ENCODE measurements around the gene CFAP61. TPM values are rescaled to one million over a fixed set of nuclear protein-coding genes. Genes with fewer than 3 reads are reported as not detected.

Gene CFAP61
- total RNA-seq, 4 donors from 2014 or later: not detected

GRCh38 chr20:20209684-20210083 is 157.4 kb downstream of the CFAP61 start:
- Histone ChIP-seq H3K27ac (replicated peaks in 1 of 4) (no peak overlapping the region), H3K9me3 (no peaks in the 10 kb centered on the region), H3K36me3 (no peaks in the 10 kb centered on the region), H3K27me3 (peaks cover 0 to 11% (median 0%) of the 10 kb centered on the region in 4 donors), H3K4me1 (peaks cover 0 to 15% (median 0%) of the 10 kb centered on the region in 4 donors), H3K4me3 (no peak overlapping the region)
- 77% methylated on average over 5 of the region's 5 CpGs for WGBS
- DNase-seq (ENCODE audit: extremely low spot score): no peak
- intact Hi-C loops (cut with DNase I): no loop called here
- TF ChIP-seq CTCF (IDR thresholded peaks at IDR 0.05) (no peak), POLR2A (IDR thresholded peaks at IDR 0.05; ENCODE audit: low read depth) (no peak)

- peaks cover 0 to 11% (median 0%) of the 10 kb centered on the region in 4 donors for H3K27me3 ChIP-seq
- H3K4me3 ChIP-seq: no peak overlapping the region
- intact Hi-C loops (cut with DNase I): no loop called here
- peaks cover 0 to 17% (median 0%) of the 10 kb centered on the region in 4 donors for H3K4me1 ChIP-seq
- no peaks in the 10 kb centered on the region for H3K36me3 ChIP-seq
- no peaks in the 10 kb centered on the region for H3K9me3 ChIP-seq
- no peak for TF ChIP-seq POLR2A (IDR thresholded peaks at IDR 0.05; ENCODE audit: low read depth)
- no peak for TF ChIP-seq CTCF (IDR thresholded peaks at IDR 0.05)
- TF ChIP-seq POLR2AphosphoS5 (IDR thresholded peaks at IDR 0.05): no peak
- TF ChIP-seq EP300 (IDR thresholded peaks at IDR 0.05): no peak
- DNase-seq (ENCODE audit: extremely low spot score): no peak
- no peak overlapping the region for H3K27ac ChIP-seq (replicated peaks in 1 of 4)
- 61% methylated on average over 5 of the region's 5 CpGs for WGBS
These were observed 158.0 kb downstream of the CFAP61 start for GRCh38 chr20:20210327-20210726.

GRCh38 chr20:20210943-20211273 is 158.6 kb downstream of the CFAP61 start:
- H3K27me3 ChIP-seq: peaks cover 0 to 13% (median 0%) of the 10 kb centered on the region in 4 donors
- TF ChIP-seq POLR2A (IDR thresholded peaks at IDR 0.05; ENCODE audit: low read depth) (no peak), CTCF (IDR thresholded peaks at IDR 0.05) (no peak), POLR2AphosphoS5 (IDR thresholded peaks at IDR 0.05) (no peak), EP300 (IDR thresholded peaks at IDR 0.05) (no peak)
- H3K9me3 ChIP-seq: no peaks in the 10 kb centered on the region
- no peak for DNase-seq (ENCODE audit: extremely low spot score)
- WGBS: 91% methylated on average over 6 of the region's 6 CpGs
- intact Hi-C loops (cut with DNase I): no loop called here
- H3K4me1 ChIP-seq: peaks cover 0 to 19% (median 0%) of the 10 kb centered on the region in 4 donors
- H3K27ac ChIP-seq (replicated peaks in 1 of 4): no peak overlapping the region
- no peak overlapping the region for H3K4me3 ChIP-seq
- H3K36me3 ChIP-seq: no peaks in the 10 kb centered on the region

- WGBS: 65% methylated on average over 5 of the region's 5 CpGs
- no peak overlapping the region for H3K4me3 ChIP-seq
- intact Hi-C loops (cut with DNase I): no loop called here
These were observed 159.1 kb downstream of the CFAP61 start for GRCh38 chr20:20211274-20211987.

More at GRCh38 chr20:20211274-20211987, 159.1 kb downstream of the CFAP61 start:
- Histone ChIP-seq H3K27me3 (peaks cover 0 to 18% (median 0%) of the 10 kb centered on the region in 4 donors), H3K27ac (replicated peaks in 1 of 4) (no peak overlapping the region), H3K4me1 (peaks cover 0 to 19% (median 0%) of the 10 kb centered on the region in 4 donors), H3K9me3 (no peaks in the 10 kb centered on the region), H3K36me3 (no peaks in the 10 kb centered on the region)
- no peak for DNase-seq (ENCODE audit: extremely low spot score)
- TF ChIP-seq POLR2A (IDR thresholded peaks at IDR 0.05; ENCODE audit: low read depth): no peak
- no peak for TF ChIP-seq EP300 (IDR thresholded peaks at IDR 0.05)
- no peak for TF ChIP-seq POLR2AphosphoS5 (IDR thresholded peaks at IDR 0.05)
- TF ChIP-seq CTCF (IDR thresholded peaks at IDR 0.05): no peak
